ENCODE data around the gene STARD3. TPM values are rescaled to one million over a fixed set of nuclear protein-coding genes. Genes with fewer than 3 reads are reported as not detected.

STARD3 gene
- total and polyA plus RNA-seq, 2 of the 13 experiments (the other 11 are each of a cell fraction or from before 2014, with no cell fraction given), result 34.6 to 100 TPM

DNA sequence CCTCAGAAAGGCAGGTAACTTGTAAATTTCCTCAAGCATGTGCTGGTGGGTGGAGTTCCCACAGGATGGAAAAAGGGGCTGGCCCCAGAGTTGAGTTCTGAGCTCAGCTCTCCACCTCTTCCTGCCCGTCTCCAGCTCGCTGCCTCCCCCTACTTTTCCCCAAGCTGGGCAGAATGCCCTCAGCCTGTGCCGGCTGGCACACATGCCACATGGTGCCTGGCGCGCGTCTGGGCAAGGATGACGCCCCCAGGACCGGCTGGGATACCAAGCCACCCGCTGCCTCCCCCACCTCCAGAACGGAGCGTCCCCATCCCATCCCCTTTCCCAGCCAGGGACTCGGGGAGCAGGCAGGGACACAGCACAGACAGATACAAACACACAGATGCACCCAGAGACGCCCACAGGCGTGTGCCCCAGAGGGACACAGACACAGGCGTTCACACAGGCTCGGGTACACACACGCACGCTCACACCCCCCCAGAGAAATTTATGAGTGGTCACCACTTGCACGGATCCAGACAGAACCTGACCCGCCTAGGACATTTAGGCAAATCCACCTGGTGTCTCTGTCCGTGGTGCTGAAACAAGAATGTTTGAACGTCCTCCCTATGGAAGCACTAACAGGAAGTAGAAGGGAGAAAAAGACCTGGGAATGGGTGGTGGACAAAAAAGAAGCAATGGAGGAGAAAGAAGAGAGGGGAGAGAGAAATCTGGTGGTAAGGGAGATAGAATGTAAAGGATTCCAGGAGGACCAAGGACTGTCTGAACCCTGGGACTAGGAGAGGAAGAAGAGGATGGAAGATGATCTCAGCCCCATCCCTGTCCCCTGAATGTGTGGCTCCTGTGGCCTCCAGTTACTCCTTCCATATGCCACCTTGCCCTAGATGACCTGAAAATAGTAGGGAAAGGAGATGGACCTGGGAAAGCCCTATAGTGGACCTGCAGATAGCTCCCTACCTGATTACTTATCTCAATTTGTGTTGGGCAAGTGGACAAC is 44.7 kb upstream of the STARD3 start (continued):
- TF ChIP-seq, protein P1, sequence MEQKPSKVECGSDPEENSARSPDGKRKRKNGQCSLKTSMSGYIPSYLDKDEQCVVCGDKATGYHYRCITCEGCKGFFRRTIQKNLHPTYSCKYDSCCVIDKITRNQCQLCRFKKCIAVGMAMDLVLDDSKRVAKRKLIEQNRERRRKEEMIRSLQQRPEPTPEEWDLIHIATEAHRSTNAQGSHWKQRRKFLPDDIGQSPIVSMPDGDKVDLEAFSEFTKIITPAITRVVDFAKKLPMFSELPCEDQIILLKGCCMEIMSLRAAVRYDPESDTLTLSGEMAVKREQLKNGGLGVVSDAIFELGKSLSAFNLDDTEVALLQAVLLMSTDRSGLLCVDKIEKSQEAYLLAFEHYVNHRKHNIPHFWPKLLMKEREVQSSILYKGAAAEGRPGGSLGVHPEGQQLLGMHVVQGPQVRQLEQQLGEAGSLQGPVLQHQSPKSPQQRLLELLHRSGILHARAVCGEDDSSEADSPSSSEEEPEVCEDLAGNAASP (CRISPR knock-in tag; IDR thresholded peaks at IDR 0.05; ENCODE audit: borderline replicate concordance), result peak; percentile 54; the same call in 1 of the 2 replicates
- TF ChIP-seq IKZF4 (CRISPR knock-in tag; IDR thresholded peaks at IDR 0.05; ENCODE audit: borderline replicate concordance, low read depth, not compliant biosample characterization) (peak; percentile 46), ATRX (CRISPR knock-in tag; IDR thresholded peaks at IDR 0.05; ENCODE audit: borderline replicate concordance) (no peak), MED8 (CRISPR knock-in tag; IDR thresholded peaks at IDR 0.05; ENCODE audit: insufficient replicate concordance) (no peak), KDM2A (CRISPR knock-in tag; IDR thresholded peaks at IDR 0.05; ENCODE audit: borderline replicate concordance, low read depth) (no peak), GATAD2A (CRISPR knock-in tag; IDR thresholded peaks at IDR 0.05) (peak; percentile 29; the same call in 1 of the 2 replicates), HOXD1 (CRISPR knock-in tag; IDR thresholded peaks at IDR 0.05) (no peak), GLI4 (CRISPR knock-in tag; IDR thresholded peaks at IDR 0.05; ENCODE audit: borderline replicate concordance) (peak; percentile 51; the same call in 1 of the 2 replicates), ZNF644 (CRISPR knock-in tag; IDR thresholded peaks at IDR 0.05; ENCODE audit: low read depth) (0 out of 2 replicates have a peak, but pooled peaks have one; percentile 31)
- TF ChIP-seq, protein P2, sequence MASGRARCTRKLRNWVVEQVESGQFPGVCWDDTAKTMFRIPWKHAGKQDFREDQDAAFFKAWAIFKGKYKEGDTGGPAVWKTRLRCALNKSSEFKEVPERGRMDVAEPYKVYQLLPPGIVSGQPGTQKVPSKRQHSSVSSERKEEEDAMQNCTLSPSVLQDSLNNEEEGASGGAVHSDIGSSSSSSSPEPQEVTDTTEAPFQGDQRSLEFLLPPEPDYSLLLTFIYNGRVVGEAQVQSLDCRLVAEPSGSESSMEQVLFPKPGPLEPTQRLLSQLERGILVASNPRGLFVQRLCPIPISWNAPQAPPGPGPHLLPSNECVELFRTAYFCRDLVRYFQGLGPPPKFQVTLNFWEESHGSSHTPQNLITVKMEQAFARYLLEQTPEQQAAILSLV (CRISPR knock-in tag; IDR thresholded peaks at IDR 0.05; ENCODE audit: borderline replicate concordance), result peak; percentile 49; the same call in 1 of the 2 replicates
- TF ChIP-seq, protein P3, sequence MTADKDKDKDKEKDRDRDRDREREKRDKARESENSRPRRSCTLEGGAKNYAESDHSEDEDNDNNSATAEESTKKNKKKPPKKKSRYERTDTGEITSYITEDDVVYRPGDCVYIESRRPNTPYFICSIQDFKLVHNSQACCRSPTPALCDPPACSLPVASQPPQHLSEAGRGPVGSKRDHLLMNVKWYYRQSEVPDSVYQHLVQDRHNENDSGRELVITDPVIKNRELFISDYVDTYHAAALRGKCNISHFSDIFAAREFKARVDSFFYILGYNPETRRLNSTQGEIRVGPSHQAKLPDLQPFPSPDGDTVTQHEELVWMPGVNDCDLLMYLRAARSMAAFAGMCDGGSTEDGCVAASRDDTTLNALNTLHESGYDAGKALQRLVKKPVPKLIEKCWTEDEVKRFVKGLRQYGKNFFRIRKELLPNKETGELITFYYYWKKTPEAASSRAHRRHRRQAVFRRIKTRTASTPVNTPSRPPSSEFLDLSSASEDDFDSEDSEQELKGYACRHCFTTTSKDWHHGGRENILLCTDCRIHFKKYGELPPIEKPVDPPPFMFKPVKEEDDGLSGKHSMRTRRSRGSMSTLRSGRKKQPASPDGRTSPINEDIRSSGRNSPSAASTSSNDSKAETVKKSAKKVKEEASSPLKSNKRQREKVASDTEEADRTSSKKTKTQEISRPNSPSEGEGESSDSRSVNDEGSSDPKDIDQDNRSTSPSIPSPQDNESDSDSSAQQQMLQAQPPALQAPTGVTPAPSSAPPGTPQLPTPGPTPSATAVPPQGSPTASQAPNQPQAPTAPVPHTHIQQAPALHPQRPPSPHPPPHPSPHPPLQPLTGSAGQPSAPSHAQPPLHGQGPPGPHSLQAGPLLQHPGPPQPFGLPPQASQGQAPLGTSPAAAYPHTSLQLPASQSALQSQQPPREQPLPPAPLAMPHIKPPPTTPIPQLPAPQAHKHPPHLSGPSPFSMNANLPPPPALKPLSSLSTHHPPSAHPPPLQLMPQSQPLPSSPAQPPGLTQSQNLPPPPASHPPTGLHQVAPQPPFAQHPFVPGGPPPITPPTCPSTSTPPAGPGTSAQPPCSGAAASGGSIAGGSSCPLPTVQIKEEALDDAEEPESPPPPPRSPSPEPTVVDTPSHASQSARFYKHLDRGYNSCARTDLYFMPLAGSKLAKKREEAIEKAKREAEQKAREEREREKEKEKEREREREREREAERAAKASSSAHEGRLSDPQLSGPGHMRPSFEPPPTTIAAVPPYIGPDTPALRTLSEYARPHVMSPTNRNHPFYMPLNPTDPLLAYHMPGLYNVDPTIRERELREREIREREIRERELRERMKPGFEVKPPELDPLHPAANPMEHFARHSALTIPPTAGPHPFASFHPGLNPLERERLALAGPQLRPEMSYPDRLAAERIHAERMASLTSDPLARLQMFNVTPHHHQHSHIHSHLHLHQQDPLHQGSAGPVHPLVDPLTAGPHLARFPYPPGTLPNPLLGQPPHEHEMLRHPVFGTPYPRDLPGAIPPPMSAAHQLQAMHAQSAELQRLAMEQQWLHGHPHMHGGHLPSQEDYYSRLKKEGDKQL (CRISPR knock-in tag; IDR thresholded peaks at IDR 0.05; ENCODE audit: low read depth), result 0 out of 2 replicates have a peak, but pooled peaks have one; percentile 28
- TF ChIP-seq, protein P4, sequence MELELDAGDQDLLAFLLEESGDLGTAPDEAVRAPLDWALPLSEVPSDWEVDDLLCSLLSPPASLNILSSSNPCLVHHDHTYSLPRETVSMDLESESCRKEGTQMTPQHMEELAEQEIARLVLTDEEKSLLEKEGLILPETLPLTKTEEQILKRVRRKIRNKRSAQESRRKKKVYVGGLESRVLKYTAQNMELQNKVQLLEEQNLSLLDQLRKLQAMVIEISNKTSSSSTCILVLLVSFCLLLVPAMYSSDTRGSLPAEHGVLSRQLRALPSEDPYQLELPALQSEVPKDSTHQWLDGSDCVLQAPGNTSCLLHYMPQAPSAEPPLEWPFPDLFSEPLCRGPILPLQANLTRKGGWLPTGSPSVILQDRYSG (CRISPR knock-in tag; IDR thresholded peaks at IDR 0.05), result 0 out of 2 replicates have a peak, but pooled peaks have one; percentile 56
- TF ChIP-seq, protein P5, sequence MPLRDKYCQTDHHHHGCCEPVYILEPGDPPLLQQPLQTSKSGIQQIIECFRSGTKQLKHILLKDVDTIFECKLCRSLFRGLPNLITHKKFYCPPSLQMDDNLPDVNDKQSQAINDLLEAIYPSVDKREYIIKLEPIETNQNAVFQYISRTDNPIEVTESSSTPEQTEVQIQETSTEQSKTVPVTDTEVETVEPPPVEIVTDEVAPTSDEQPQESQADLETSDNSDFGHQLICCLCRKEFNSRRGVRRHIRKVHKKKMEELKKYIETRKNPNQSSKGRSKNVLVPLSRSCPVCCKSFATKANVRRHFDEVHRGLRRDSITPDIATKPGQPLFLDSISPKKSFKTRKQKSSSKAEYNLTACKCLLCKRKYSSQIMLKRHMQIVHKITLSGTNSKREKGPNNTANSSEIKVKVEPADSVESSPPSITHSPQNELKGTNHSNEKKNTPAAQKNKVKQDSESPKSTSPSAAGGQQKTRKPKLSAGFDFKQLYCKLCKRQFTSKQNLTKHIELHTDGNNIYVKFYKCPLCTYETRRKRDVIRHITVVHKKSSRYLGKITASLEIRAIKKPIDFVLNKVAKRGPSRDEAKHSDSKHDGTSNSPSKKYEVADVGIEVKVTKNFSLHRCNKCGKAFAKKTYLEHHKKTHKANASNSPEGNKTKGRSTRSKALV (CRISPR knock-in tag; IDR thresholded peaks at IDR 0.05), result peak; percentile 52; the same call in 1 of the 2 replicates
- TF ChIP-seq, protein P6, sequence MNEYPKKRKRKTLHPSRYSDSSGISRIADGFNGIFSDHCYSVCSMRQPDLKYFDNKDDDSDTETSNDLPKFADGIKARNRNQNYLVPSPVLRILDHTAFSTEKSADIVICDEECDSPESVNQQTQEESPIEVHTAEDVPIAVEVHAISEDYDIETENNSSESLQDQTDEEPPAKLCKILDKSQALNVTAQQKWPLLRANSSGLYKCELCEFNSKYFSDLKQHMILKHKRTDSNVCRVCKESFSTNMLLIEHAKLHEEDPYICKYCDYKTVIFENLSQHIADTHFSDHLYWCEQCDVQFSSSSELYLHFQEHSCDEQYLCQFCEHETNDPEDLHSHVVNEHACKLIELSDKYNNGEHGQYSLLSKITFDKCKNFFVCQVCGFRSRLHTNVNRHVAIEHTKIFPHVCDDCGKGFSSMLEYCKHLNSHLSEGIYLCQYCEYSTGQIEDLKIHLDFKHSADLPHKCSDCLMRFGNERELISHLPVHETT (CRISPR knock-in tag; conservative IDR thresholded peaks at IDR 0.05), result 0 out of 2 replicates have a peak, but pooled peaks have one; percentile 34

All from HepG2 (cell line).